Measurements from ENCODE around the gene VMO1. TPM values are rescaled to one million over a fixed set of nuclear protein-coding genes. Genes with fewer than 3 reads are reported as not detected.

VMO1 gene
- polyA plus RNA-seq, 4 donors: 0.42 to 0.74 (median 0.65) TPM

GRCh38 chr17:4800462-4801196 lies 14.5 kb upstream of the VMO1 start:
- no peak for DNase-seq (ENCODE audit: low read depth in 4 of 4, low spot score in 2 of 4)

- no peak for DNase-seq (ENCODE audit: low read depth in 4 of 4, low spot score in 2 of 4)
Observed at GRCh38 chr17:4796552-4796920, 10.4 kb upstream of the VMO1 start.

GRCh38 chr17:4795168-4795567 lies 9.0 kb upstream of the VMO1 start:
- DNase-seq (ENCODE audit: low read depth in 4 of 4, low spot score in 2 of 4): no peak

- DNase-seq (ENCODE audit: low read depth in 4 of 4, low spot score in 2 of 4): no peak
Observed at GRCh38 chr17:4790705-4791088, 4.5 kb upstream of the VMO1 start.

GRCh38 chr17:4789951-4790704 lies 4.0 kb upstream of the VMO1 start:
- DNase-seq (ENCODE audit: low read depth in 4 of 4, low spot score in 2 of 4): peak in 1 of 4 donors; percentile 79

GRCh38 chr17:4789701-4789950 lies 3.5 kb upstream of the VMO1 start:
- DNase-seq (ENCODE audit: low read depth in 4 of 4, low spot score in 2 of 4): no peak

- no peak for DNase-seq (ENCODE audit: low read depth in 4 of 4, low spot score in 2 of 4)
Observed at GRCh38 chr17:4788807-4789700, 2.9 kb upstream of the VMO1 start, which contains the start of gene GLTPD2. GLTPD2 (plus strand) TSS chr17:4788964; CDS start chr17:4789012, 48 bp downstream.

GRCh38 chr17:4788159-4788806 lies 2.1 kb upstream of the VMO1 start:
- no peak for DNase-seq (ENCODE audit: low read depth in 4 of 4, low spot score in 2 of 4)

- DNase-seq (ENCODE audit: low read depth in 4 of 4, low spot score in 2 of 4): no peak
Observed at GRCh38 chr17:4786516-4786915, 352 bp upstream of the VMO1 start.

GRCh38 chr17:4785311-4786105 lies 656 bp downstream of the VMO1 start:
- DNase-seq (ENCODE audit: low read depth in 4 of 4, low spot score in 2 of 4): no peak

- no peak for DNase-seq (ENCODE audit: low read depth in 4 of 4, low spot score in 2 of 4)
Observed at GRCh38 chr17:4782652-4783051, 3.5 kb downstream of the VMO1 start.

GRCh38 chr17:4780325-4780955 lies 5.7 kb downstream of the VMO1 start:
- DNase-seq (ENCODE audit: low read depth in 4 of 4, low spot score in 2 of 4): no peak

GRCh38 chr17:4777969-4778760 lies 8.0 kb downstream of the VMO1 start:
- no peak for DNase-seq (ENCODE audit: low read depth in 4 of 4, low spot score in 2 of 4)

GRCh38 chr17:4772235-4772613 lies 13.9 kb downstream of the VMO1 start:
- no peak for DNase-seq (ENCODE audit: low read depth in 4 of 4, low spot score in 2 of 4)

GRCh38 chr17:4771519-4772234 lies 14.5 kb downstream of the VMO1 start, which contains the start of gene TM4SF5:
TM4SF5 (plus strand) TSS chr17:4771886; CDS start chr17:4771923, 37 bp downstream.
- no peak for DNase-seq (ENCODE audit: low read depth in 4 of 4, low spot score in 2 of 4)

GRCh38 chr17:4769628-4770027 lies 16.5 kb downstream of the VMO1 start:
- DNase-seq (ENCODE audit: low read depth in 4 of 4, low spot score in 2 of 4): no peak

GRCh38 chr17:4768298-4768697 lies 17.9 kb downstream of the VMO1 start:
- no peak for DNase-seq (ENCODE audit: low read depth in 4 of 4, low spot score in 2 of 4)

GRCh38 chr17:4766723-4767122 lies 19.4 kb downstream of the VMO1 start:
- DNase-seq (ENCODE audit: low read depth in 4 of 4, low spot score in 2 of 4): no peak
